Measurements from ENCODE around the gene FAM83G.
A peak's percentile ranks its signal among the peaks of the same experiment; 100 is the strongest.

Gene FAM83G

GRCh38 chr17:18968945-18969887 lies 35.3 kb downstream of the FAM83G start:
- DNase-seq = no peak

GRCh38 chr17:18968345-18968744 lies 36.2 kb downstream of the FAM83G start:
- Histone ChIP-seq H3K4me3 (ENCODE audit: insufficient read depth in 1 of 2, low read depth in 1 of 2, low read length in 2 of 2) (no peak overlapping the region), H3K9ac (ENCODE audit: low read length) (no peak overlapping the region), H3K36me3 (ENCODE audit: control insufficient read depth in 1 of 2, insufficient read depth in 2 of 2, low read depth in 1 of 2, low read length in 2 of 2) (peaks cover 11 to 47% of the 10 kb centered on the region in 2 experiments), H3K23ac (ENCODE audit: low read length in 2 of 2) (no peak overlapping the region), H3K4me2 (ENCODE audit: low read length, poor library complexity, severe bottlenecking) (no peak overlapping the region), H3K9me3 (ENCODE audit: control insufficient read depth, low read length) (no peaks in the 10 kb centered on the region), H3K18ac (ENCODE audit: low read depth in 1 of 2, low read length in 2 of 2) (no peak overlapping the region), H2AFZ (ENCODE audit: low read depth, low read length) (no peak overlapping the region), H2BK120ac (ENCODE audit: low read depth, low read length) (no peak overlapping the region), H3K27ac (ENCODE audit: low read length, poor library complexity, severe bottlenecking) (no peak overlapping the region), H3K14ac (ENCODE audit: low read length in 2 of 2) (peak overlapping the region in 1 of 2 experiments; percentile 9), H4K8ac (ENCODE audit: low read length) (peak overlapping the region; percentile 35), H2AK5ac (ENCODE audit: low read length, severe bottlenecking) (peak overlapping the region; percentile 28), H3K27me3 (ENCODE audit: control insufficient read depth in 1 of 2, insufficient read depth in 1 of 2, low read length in 2 of 2) (no peaks in the 10 kb centered on the region), H2BK5ac (ENCODE audit: low read depth, low read length, poor library complexity, severe bottlenecking) (no peak overlapping the region), H4K91ac (ENCODE audit: low read length) (peak overlapping the region; percentile 65), H2BK12ac (ENCODE audit: low read length in 2 of 2) (no peak overlapping the region), H3K79me1 (replicated peaks; ENCODE audit: low read length, poor library complexity, severe bottlenecking) (peaks cover 13% of the 10 kb centered on the region), H2BK15ac (ENCODE audit: low read depth, poor library complexity, severe bottlenecking) (no peak overlapping the region), H3K4ac (ENCODE audit: low read depth in 1 of 2, low read length in 2 of 2) (no peak overlapping the region), H3K4me1 (ENCODE audit: control insufficient read depth, insufficient read depth, low read depth, low read length) (peaks cover 36% of the 10 kb centered on the region)
- WGBS = 92% methylated on average over 4 of the region's 4 CpGs
- no peak for DNase-seq

More at GRCh38 chr17:18968945-18969887, 35.3 kb downstream of the FAM83G start:
- no peak overlapping the region for H3K27ac ChIP-seq (ENCODE audit: low read length, poor library complexity, severe bottlenecking)
- H2AFZ ChIP-seq (ENCODE audit: low read depth, low read length) = no peak overlapping the region
- peak overlapping the region; percentile 43 for H4K8ac ChIP-seq (ENCODE audit: low read length)
- no peak overlapping the region for H3K18ac ChIP-seq (ENCODE audit: low read depth in 1 of 2, low read length in 2 of 2)
- peaks cover 11 to 48% of the 10 kb centered on the region in 2 experiments for H3K36me3 ChIP-seq (ENCODE audit: control insufficient read depth in 1 of 2, insufficient read depth in 2 of 2, low read depth in 1 of 2, low read length in 2 of 2)
- H3K27me3 ChIP-seq (ENCODE audit: control insufficient read depth in 1 of 2, insufficient read depth in 1 of 2, low read length in 2 of 2) = no peaks in the 10 kb centered on the region
- 83% methylated on average over 23 of the region's 23 CpGs for WGBS
- peak overlapping the region in 1 of 2 experiments; percentile 30 for H2BK12ac ChIP-seq (ENCODE audit: low read length in 2 of 2)
- peaks cover 15% of the 10 kb centered on the region for H3K79me1 ChIP-seq (replicated peaks; ENCODE audit: low read length, poor library complexity, severe bottlenecking)
- H2BK5ac ChIP-seq (ENCODE audit: low read depth, low read length, poor library complexity, severe bottlenecking) = no peak overlapping the region
- no peak overlapping the region for H3K14ac ChIP-seq (ENCODE audit: low read length in 2 of 2)
- no peak overlapping the region for H3K4me3 ChIP-seq (ENCODE audit: insufficient read depth in 1 of 2, low read depth in 1 of 2, low read length in 2 of 2)
- no peak overlapping the region for H3K4me2 ChIP-seq (ENCODE audit: low read length, poor library complexity, severe bottlenecking)
- H4K91ac ChIP-seq (ENCODE audit: low read length) = peak overlapping the region; percentile 49
- H2AK5ac ChIP-seq (ENCODE audit: low read length, severe bottlenecking) = peak overlapping the region; percentile 20
- peak overlapping the region; percentile 23 for H2BK15ac ChIP-seq (ENCODE audit: low read depth, poor library complexity, severe bottlenecking)
- no peak overlapping the region for H3K4ac ChIP-seq (ENCODE audit: low read depth in 1 of 2, low read length in 2 of 2)
- no peak overlapping the region for H3K23ac ChIP-seq (ENCODE audit: low read length in 2 of 2)
- no peak overlapping the region for H2BK120ac ChIP-seq (ENCODE audit: low read depth, low read length)
- no peak overlapping the region for H3K9ac ChIP-seq (ENCODE audit: low read length)
- peaks cover 33% of the 10 kb centered on the region for H3K4me1 ChIP-seq (ENCODE audit: control insufficient read depth, insufficient read depth, low read depth, low read length)
- no peaks in the 10 kb centered on the region for H3K9me3 ChIP-seq (ENCODE audit: control insufficient read depth, low read length)

GRCh38 chr17:18967916-18968315 lies 36.6 kb downstream of the FAM83G start:
- Histone ChIP-seq H3K27ac (ENCODE audit: low read length, poor library complexity, severe bottlenecking) (no peak overlapping the region), H2BK120ac (ENCODE audit: low read depth, low read length) (no peak overlapping the region), H3K9ac (ENCODE audit: low read length) (no peak overlapping the region), H3K14ac (ENCODE audit: low read length in 2 of 2) (peak overlapping the region in 1 of 2 experiments; percentile 9), H3K4ac (ENCODE audit: low read depth in 1 of 2, low read length in 2 of 2) (no peak overlapping the region), H3K36me3 (ENCODE audit: control insufficient read depth in 1 of 2, insufficient read depth in 2 of 2, low read depth in 1 of 2, low read length in 2 of 2) (peaks cover 11 to 44% of the 10 kb centered on the region in 2 experiments), H2BK15ac (ENCODE audit: low read depth, poor library complexity, severe bottlenecking) (no peak overlapping the region), H4K8ac (ENCODE audit: low read length) (no peak overlapping the region), H3K27me3 (ENCODE audit: control insufficient read depth in 1 of 2, insufficient read depth in 1 of 2, low read length in 2 of 2) (no peaks in the 10 kb centered on the region), H3K18ac (ENCODE audit: low read depth in 1 of 2, low read length in 2 of 2) (no peak overlapping the region), H3K4me2 (ENCODE audit: low read length, poor library complexity, severe bottlenecking) (no peak overlapping the region), H2AK5ac (ENCODE audit: low read length, severe bottlenecking) (peak overlapping the region; percentile 28), H2AFZ (ENCODE audit: low read depth, low read length) (no peak overlapping the region), H3K4me3 (ENCODE audit: insufficient read depth in 1 of 2, low read depth in 1 of 2, low read length in 2 of 2) (no peak overlapping the region), H4K91ac (ENCODE audit: low read length) (peak overlapping the region; percentile 65), H3K9me3 (ENCODE audit: control insufficient read depth, low read length) (no peaks in the 10 kb centered on the region), H2BK5ac (ENCODE audit: low read depth, low read length, poor library complexity, severe bottlenecking) (no peak overlapping the region), H3K79me1 (replicated peaks; ENCODE audit: low read length, poor library complexity, severe bottlenecking) (peaks cover 9% of the 10 kb centered on the region), H3K23ac (ENCODE audit: low read length in 2 of 2) (no peak overlapping the region), H2BK12ac (ENCODE audit: low read length in 2 of 2) (no peak overlapping the region), H3K4me1 (ENCODE audit: control insufficient read depth, insufficient read depth, low read depth, low read length) (peaks cover 37% of the 10 kb centered on the region)
- no peak for DNase-seq
- WGBS = 68% methylated on average over 4 of the region's 4 CpGs

- WGBS = 71% methylated on average over 18 of the region's 19 CpGs
- no peak overlapping the region for H3K18ac ChIP-seq (ENCODE audit: low read depth in 1 of 2, low read length in 2 of 2)
Measured at GRCh38 chr17:18966831-18967624, 37.5 kb downstream of the FAM83G start.

More at GRCh38 chr17:18966831-18967624, 37.5 kb downstream of the FAM83G start:
- Histone ChIP-seq H2AFZ (ENCODE audit: low read depth, low read length) (no peak overlapping the region), H3K4me3 (ENCODE audit: insufficient read depth in 1 of 2, low read depth in 1 of 2, low read length in 2 of 2) (peak overlapping the region in 1 of 2 experiments; percentile 15), H4K8ac (ENCODE audit: low read length) (peak overlapping the region; percentile 32), H2BK15ac (ENCODE audit: low read depth, poor library complexity, severe bottlenecking) (no peak overlapping the region), H3K14ac (ENCODE audit: low read length in 2 of 2) (no peak overlapping the region), H3K4me2 (ENCODE audit: low read length, poor library complexity, severe bottlenecking) (no peak overlapping the region), H3K9me3 (ENCODE audit: control insufficient read depth, low read length) (no peaks in the 10 kb centered on the region), H2BK5ac (ENCODE audit: low read depth, low read length, poor library complexity, severe bottlenecking) (no peak overlapping the region), H3K36me3 (ENCODE audit: control insufficient read depth in 1 of 2, insufficient read depth in 2 of 2, low read depth in 1 of 2, low read length in 2 of 2) (peaks cover 11 to 37% of the 10 kb centered on the region in 2 experiments), H3K4ac (ENCODE audit: low read depth in 1 of 2, low read length in 2 of 2) (peak overlapping the region in 1 of 2 experiments; percentile 46), H3K23ac (ENCODE audit: low read length in 2 of 2) (no peak overlapping the region), H3K9ac (ENCODE audit: low read length) (no peak overlapping the region), H2BK120ac (ENCODE audit: low read depth, low read length) (no peak overlapping the region), H3K4me1 (ENCODE audit: control insufficient read depth, insufficient read depth, low read depth, low read length) (peaks cover 41% of the 10 kb centered on the region), H3K79me1 (replicated peaks; ENCODE audit: low read length, poor library complexity, severe bottlenecking) (peaks cover 7% of the 10 kb centered on the region), H2BK12ac (ENCODE audit: low read length in 2 of 2) (no peak overlapping the region), H3K27me3 (ENCODE audit: control insufficient read depth in 1 of 2, insufficient read depth in 1 of 2, low read length in 2 of 2) (no peaks in the 10 kb centered on the region), H4K91ac (ENCODE audit: low read length) (peak overlapping the region; percentile 28), H3K27ac (ENCODE audit: low read length, poor library complexity, severe bottlenecking) (no peak overlapping the region), H2AK5ac (ENCODE audit: low read length, severe bottlenecking) (peak overlapping the region; percentile 30)
- no peak for DNase-seq
